SK-N-SH treated with all-trans-retinoic acid at 6 μM for 48 hours (cell line): ENCODE results near the gene KRT1.

Experiments used
- ATAC-seq: fragments of 200-7000 bp; cut with Tn5 transposase; 3 replicates; pipeline ENCODE4 v1.9.1; 2020; ENCODE audit warnings: mild to moderate bottlenecking, moderate library complexity
- ARNTL ChIP-seq: fragments of 450-650 bp; formaldehyde crosslinking; IDR thresholded peaks from 2 replicates; pipeline ENCODE4 v1.5.0; 2020; ENCODE audit warnings: low read depth, mild to moderate bottlenecking, moderate library complexity, borderline replicate concordance
- BACH2 ChIP-seq: fragments of 250-450 bp; sonication (Bioruptor Pico); IDR thresholded peaks from 2 replicates; pipeline ENCODE4 v1.9.0; 2021; ENCODE audit warnings: mild to moderate bottlenecking, borderline replicate concordance
- CREB5 ChIP-seq: fragments of 250-450 bp; sonication (Bioruptor Pico); IDR thresholded peaks from 2 replicates; pipeline ENCODE4 v1.5.1; 2020; ENCODE audit warnings: low read depth, mild to moderate bottlenecking, moderate library complexity
- CSDC2 ChIP-seq: fragments of 250-450 bp; sonication (Bioruptor Pico); IDR thresholded peaks from 2 replicates; pipeline ENCODE4 v1.5.0; 2020; ENCODE audit warnings: mild to moderate bottlenecking, moderate library complexity
- CSRNP3 ChIP-seq: fragments of 250-450 bp; sonication (Bioruptor Pico); IDR thresholded peaks from 2 replicates; pipeline ENCODE4 v1.5.1; 2021; ENCODE audit warnings: mild to moderate bottlenecking, moderate library complexity
- ESRRG ChIP-seq: fragments of 250-450 bp; sonication (Bioruptor Pico); IDR thresholded peaks from 2 replicates; pipeline ENCODE4 v1.6.1; 2021; ENCODE audit warnings: mild to moderate bottlenecking
- OSR1 ChIP-seq: fragments of 250-450 bp; sonication (Bioruptor Pico); IDR thresholded peaks from 2 replicates; pipeline ENCODE4 v1.8.0; 2022; ENCODE audit warnings: moderate library complexity, mild to moderate bottlenecking, inconsistent platforms
- PPARA ChIP-seq: fragments of 250-450 bp; sonication (Bioruptor Pico); IDR thresholded peaks from 2 replicates; pipeline ENCODE4 v1.5.0; 2020; ENCODE audit warnings: mild to moderate bottlenecking, borderline replicate concordance
- RARB ChIP-seq: fragments of 250-450 bp; sonication (Bioruptor Pico); IDR thresholded peaks from 2 replicates; pipeline ENCODE4 v1.8.0; 2021; ENCODE audit warnings: mild to moderate bottlenecking, moderate library complexity
- TCF4 ChIP-seq: fragments of 250-450 bp; sonication (Bioruptor Pico); IDR thresholded peaks from 2 replicates; pipeline ENCODE4 v1.8.0; 2021; ENCODE audit warnings: mild to moderate bottlenecking, moderate library complexity, borderline replicate concordance
- TSHZ2 ChIP-seq: fragments of 250-450 bp; sonication (Bioruptor Pico); IDR thresholded peaks from 2 replicates; pipeline ENCODE4 v1.5.0; 2020; ENCODE audit warnings: mild to moderate bottlenecking, moderate library complexity
- ZC3H10 ChIP-seq: fragments of 250-450 bp; sonication (Bioruptor Pico); IDR thresholded peaks from 2 replicates; pipeline ENCODE4 v1.5.1; 2021; ENCODE audit warnings: mild to moderate bottlenecking, moderate library complexity
- ZFP3 ChIP-seq: fragments of 250-450 bp; sonication (Bioruptor Pico); IDR thresholded peaks from 2 replicates; pipeline ENCODE4 v1.5.0; 2020; ENCODE audit warnings: mild to moderate bottlenecking, moderate library complexity
- ZFP30 ChIP-seq: fragments of 450-650 bp; formaldehyde crosslinking; IDR thresholded peaks from 2 replicates; pipeline ENCODE4 v1.5.0; 2022; ENCODE audit warnings: mild to moderate bottlenecking, moderate library complexity
- ZNF70 ChIP-seq: fragments of 450-650 bp; formaldehyde crosslinking; IDR thresholded peaks from 2 replicates; pipeline ENCODE4 v1.5.0; 2020; ENCODE audit warnings: mild to moderate bottlenecking, moderate library complexity
- ZNF8 ChIP-seq: fragments of 450-650 bp; formaldehyde crosslinking; IDR thresholded peaks from 2 replicates; pipeline ENCODE4 v1.5.0; 2020; ENCODE audit warnings: mild to moderate bottlenecking, moderate library complexity
- TF ChIP-seq, protein P1 (sequence below): fragments of 250-450 bp; sonication (Bioruptor Pico); IDR thresholded peaks from 2 replicates; pipeline ENCODE4 v1.8.0; 2020; ENCODE audit warnings: mild to moderate bottlenecking, moderate library complexity, borderline replicate concordance
- TF ChIP-seq, protein P2 (sequence below): fragments of 250-450 bp; sonication (Bioruptor Pico); IDR thresholded peaks from 2 replicates; pipeline ENCODE4 v1.8.0; 2021; ENCODE audit warnings: low read depth, mild to moderate bottlenecking, moderate library complexity, borderline replicate concordance

The KRT1 gene

GRCh38 chr12:52693261-52693660, 13.1 kb upstream of the KRT1 start:
- TF ChIP-seq PPARA (CRISPR knock-in tag) (no peak), CSRNP3 (no peak), CREB5 (CRISPR knock-in tag) (no peak), ARNTL (CRISPR knock-in tag) (no peak), CSDC2 (no peak), ZFP30 (CRISPR knock-in tag) (no peak), ESRRG (CRISPR knock-in tag) (no peak), ZFP3 (no peak), ZNF70 (no peak), ZC3H10 (CRISPR knock-in tag) (no peak), ZNF8 (CRISPR knock-in tag) (no peak), BACH2 (CRISPR knock-in tag) (no peak), TCF4 (CRISPR knock-in tag) (no peak), OSR1 (CRISPR knock-in tag) (no peak), TSHZ2 (CRISPR knock-in tag) (no peak), RARB (CRISPR knock-in tag) (no peak)
- TF ChIP-seq, protein P1, sequence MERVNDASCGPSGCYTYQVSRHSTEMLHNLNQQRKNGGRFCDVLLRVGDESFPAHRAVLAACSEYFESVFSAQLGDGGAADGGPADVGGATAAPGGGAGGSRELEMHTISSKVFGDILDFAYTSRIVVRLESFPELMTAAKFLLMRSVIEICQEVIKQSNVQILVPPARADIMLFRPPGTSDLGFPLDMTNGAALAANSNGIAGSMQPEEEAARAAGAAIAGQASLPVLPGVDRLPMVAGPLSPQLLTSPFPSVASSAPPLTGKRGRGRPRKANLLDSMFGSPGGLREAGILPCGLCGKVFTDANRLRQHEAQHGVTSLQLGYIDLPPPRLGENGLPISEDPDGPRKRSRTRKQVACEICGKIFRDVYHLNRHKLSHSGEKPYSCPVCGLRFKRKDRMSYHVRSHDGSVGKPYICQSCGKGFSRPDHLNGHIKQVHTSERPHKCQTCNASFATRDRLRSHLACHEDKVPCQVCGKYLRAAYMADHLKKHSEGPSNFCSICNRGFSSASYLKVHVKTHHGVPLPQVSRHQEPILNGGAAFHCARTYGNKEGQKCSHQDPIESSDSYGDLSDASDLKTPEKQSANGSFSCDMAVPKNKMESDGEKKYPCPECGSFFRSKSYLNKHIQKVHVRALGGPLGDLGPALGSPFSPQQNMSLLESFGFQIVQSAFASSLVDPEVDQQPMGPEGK, result no peak
- TF ChIP-seq, protein P2, sequence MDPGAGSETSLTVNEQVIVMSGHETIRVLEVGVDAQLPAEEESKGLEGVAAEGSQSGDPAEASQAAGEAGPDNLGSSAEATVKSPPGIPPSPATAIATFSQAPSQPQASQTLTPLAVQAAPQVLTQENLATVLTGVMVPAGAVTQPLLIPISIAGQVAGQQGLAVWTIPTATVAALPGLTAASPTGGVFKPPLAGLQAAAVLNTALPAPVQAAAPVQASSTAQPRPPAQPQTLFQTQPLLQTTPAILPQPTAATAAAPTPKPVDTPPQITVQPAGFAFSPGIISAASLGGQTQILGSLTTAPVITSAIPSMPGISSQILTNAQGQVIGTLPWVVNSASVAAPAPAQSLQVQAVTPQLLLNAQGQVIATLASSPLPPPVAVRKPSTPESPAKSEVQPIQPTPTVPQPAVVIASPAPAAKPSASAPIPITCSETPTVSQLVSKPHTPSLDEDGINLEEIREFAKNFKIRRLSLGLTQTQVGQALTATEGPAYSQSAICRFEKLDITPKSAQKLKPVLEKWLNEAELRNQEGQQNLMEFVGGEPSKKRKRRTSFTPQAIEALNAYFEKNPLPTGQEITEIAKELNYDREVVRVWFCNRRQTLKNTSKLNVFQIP (CRISPR knock-in tag), result no peak
- ATAC-seq, result no peak

DNA sequence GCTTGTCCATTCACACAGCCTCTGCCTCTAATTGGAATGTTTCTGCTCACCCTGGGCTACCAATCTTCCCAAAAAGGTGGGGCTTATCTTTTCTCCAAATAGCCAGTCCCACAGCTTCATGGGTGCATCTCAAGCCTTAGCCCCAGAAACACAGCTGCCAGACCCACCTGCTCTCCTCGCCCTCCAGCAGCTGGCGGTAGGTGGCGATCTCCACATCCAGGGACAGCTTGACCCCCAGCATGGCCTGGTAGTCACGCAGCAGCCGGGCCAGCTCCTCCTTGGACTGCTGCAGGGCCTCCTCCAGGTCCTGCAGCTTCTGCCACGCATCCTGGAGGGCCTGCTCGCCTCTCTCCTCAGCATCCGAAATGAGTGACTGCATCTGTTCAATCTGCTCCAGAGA, 12.0 kb upstream of the KRT1 start:
- ATAC-seq, result peak; percentile 23; the same call in 1 of the 3 replicates

More for the DNA sequence above, 12.0 kb upstream of the KRT1 start:
- TF ChIP-seq ZFP3 (no peak), TSHZ2 (CRISPR knock-in tag) (no peak), CSRNP3 (no peak), TCF4 (CRISPR knock-in tag) (no peak), ZC3H10 (CRISPR knock-in tag) (no peak)
- TF ChIP-seq, protein P1, result no peak
